HCEC 1CT (cell line): ENCODE data around the gene F7.
"Not testable (repeated sequence)": the region's sequence is repeated elsewhere in the genome, so short reads cannot be mapped to it uniquely, and the experiment has no call there.

Experiments
- DNase-seq: peaks from one replicate; pipeline ENCODE4 v3.0.0-alpha.2; 2017

Gene F7

DNA sequence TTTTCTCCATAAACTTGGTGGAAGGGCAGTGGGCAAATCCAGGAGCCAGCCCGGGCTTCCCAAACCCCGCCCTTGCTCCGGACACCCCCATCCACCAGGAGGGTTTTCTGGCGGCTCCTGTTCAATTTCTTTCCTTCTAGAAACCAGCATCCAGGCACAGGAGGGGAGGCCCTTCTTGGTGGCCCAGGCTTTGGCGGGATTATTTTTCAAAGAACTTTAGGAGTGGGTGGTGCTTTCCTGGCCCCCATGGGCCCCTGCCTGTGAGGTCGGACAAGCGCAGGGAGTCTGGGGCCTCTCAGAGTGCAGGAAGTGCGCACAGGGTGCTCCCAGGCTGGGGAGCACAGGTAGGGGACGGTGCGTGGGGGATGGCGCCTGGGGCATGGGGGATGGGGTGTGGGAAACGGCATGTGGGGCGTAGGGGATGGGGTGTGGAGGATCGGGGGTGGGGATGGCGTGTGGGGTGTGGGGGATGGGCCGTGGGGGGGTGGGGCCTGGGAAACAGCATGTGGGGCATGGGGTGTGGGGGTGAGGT, 396 bp downstream of the F7 start:
- no peak for DNase-seq

DNA sequence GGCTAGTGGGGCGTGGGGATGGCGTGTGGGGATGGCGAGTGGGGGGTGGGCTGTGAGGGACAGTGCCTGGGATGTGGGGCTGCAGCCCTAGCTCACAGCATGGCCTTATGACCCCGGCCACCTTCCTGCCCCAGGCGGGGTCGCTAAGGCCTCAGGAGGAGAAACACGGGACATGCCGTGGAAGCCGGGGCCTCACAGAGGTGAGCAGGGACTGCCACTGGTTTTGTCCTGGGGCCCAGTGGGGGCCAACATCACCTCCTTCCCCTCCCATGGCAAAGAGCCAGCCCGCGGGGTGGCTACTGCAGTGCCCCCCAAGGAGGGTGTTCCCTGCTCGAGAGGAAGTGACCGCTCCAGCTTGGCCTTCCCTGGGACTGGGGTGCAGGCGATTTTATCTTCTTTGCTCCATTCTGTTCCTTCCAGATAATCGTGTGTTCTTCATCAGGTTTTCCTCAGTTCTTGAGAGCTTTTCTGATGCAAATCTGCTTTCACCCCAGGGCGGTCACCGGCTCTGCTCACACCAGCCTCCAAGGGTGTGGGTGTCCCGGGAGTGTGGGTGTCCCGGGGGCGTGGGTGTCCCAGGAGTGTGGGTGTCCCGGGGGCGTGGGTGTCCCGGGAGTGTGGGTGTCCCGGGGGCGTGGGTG, 1.2 kb downstream of the F7 start:
- DNase-seq, result no peak

DNA sequence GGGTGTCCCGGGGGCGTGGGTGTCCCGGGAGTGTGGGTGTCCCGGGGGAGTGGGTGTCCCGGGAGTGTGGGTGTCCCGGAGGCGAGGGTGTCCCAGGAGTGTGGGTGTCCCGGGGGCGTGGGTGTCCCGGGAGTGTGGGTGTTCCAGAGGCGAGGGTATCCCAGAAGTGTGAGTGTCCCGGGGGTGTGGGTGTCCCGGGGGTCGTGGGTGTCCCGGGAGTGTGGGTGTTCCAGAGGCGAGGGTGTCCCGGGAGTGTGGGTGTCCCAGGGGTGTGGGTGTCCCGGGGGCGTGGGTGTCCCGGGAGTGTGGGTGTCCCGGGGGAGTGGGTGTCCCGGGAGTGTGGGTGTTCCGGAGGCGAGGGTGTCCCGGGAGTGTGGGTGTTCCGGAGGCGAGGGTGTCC, 2.9 kb downstream of the F7 start:
- not testable (repeated sequence) for DNase-seq

DNA sequence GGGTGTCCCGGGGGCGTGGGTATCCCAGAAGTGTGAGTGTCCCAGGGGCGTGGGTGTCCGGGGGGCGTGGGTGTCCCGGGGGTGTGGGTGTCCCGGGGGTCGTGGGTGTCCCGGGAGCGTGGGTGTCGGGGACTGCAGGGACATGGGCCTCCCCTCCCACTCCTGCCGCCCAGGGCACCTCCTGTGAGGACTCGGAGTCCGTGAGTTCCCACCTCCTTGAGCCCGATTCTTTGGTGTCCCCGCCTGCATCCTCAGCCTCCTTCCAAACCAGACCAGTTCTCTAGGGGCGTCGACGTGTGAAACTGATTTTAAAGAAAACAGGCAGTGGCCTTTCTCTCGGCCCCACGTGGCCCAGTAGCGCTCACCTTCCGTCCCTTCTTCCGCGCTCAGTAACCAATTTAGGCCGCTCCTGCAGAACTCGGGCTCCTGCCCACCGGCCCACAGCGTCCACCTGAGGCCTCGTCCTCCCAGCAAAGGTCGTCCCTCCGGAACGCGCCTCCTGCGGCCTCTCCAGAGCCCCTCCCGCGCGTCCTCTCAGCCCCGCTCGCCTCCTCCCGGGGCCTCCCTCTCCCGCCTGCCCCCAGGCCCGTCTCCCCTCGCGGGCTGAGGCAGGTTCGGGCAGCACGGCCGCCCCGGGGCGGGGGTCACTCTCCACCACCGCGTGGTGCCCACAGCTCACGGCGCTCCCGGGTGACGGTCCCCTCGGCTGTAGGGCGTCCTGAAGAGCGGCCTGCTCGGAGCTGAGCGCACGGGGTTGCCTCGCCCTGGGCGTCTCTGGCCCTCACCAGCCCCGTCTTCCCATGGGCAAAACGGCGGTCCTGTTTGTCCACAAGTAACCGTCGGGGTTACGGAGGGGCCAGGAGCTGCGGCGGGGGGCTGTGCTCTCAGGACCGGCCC, 3.8 kb downstream of the F7 start:
- DNase-seq, result no peak

DNA sequence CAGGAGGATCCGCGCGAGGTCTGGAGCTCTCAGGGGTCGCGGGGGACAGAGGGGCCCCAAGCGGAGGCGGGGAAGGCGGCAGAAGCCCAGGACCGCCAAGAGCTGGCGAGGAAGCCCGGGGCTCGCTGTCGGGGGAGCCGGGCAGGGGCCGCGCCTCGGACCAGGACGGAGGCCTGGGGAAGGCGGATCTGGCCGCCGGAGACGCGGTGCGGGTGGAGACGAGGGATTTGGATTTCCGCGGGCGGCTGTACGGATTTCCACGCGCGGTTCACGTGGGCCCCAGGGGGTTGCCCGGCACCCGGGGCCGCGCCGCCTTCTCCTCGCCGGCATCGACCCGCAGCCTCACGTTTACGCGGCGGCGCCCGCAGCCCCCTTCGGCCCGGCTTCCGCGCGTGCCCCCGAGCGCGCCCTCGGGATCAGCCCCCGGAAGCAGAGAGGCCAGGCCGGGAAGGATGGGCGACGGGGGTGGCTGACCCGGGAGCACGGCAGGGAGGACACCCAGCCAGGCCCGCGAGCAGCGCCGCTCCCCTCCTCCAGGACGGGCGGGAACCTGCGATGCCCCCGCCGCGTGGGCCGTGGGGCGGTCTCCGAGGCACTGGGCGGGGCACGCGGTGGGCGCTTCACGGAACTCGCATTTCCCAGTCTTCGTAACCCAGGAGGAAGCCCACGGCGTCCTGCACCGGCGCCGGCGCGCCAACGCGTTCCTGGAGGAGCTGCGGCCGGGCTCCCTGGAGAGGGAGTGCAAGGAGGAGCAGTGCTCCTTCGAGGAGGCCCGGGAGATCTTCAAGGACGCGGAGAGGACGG, 4.7 kb downstream of the F7 start:
- no peak for DNase-seq

- no peak for DNase-seq
Measured at GRCh38 chr13:113110852-113111315, 5.3 kb downstream of the F7 start.

DNA sequence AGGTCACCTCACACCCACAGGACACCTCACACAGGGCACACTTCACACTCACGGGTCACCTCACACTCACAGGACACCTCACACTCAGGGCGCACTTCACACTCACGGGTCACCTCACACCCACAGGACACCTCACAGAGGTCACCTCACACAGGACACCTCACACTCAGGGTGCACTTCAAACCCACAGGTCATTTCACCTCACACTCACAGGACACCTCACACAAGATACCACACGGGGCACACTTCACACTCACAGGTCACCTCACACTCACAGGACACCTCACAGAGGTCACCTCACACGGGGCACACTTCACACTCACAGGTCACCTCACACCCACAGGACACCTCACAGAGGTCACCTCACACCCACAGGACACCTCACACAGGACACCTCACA, 6.2 kb downstream of the F7 start:
- not testable (repeated sequence) for DNase-seq

DNA sequence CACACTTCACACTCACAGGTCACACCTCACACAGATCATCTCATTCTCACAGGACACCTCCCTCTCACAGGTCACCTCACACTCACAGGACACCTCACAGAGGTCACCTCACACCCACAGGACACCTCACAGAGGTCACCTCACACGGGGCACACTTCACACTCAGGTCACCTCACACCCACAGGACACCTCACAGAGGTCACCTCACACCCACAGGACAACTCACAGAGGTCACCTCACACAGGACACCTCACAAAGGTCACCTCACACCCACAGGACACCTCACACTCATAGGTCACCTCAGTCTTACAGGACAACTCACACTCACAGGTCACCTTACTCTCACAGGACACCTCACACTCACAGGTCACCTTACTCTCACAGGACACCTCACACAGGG, 6.9 kb downstream of the F7 start:
- DNase-seq, result not testable (repeated sequence)

DNA sequence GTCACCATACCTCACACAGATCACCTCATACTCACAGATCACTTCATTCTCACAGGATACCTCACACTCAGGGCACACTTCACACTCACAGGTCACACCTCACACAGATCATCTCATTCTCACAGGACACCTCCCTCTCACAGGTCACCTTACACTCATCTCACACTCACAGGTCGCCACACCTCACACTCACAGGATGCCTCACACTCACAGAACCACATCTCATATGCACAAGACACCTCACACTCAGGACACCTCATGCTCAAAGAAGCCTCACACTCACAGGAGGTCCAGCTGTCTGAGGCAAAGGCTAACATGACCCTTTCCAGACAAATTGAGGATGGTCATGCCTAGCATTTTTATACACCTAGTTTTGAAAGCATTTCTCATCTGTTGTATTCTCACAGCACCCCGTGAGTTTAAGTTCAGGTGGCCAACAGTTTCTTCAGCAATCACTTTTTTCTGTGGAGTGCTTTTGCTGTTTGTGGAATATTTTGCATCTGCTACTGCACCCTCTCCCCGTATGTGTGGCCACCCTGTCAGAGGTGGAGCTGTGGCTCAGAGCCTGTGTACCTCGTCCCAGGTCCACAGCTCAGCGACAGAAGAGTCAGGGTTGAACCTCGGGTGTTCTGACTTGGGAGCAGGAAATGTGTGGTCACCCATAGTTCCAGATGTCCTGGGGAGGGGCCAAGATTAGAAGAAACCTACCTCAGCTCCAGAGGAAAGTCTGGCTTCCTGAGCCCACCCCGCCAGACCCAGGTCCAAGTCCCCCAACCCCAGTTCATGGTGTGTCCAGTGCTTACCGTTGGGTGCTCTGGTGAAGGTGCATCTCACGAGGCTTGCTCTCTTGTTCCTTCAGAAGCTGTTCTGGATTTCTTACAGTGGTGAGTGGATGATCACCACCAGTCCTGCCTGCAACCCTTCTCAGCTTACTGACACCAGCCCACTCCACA, 7.6 kb downstream of the F7 start:
- DNase-seq, result no peak

DNA sequence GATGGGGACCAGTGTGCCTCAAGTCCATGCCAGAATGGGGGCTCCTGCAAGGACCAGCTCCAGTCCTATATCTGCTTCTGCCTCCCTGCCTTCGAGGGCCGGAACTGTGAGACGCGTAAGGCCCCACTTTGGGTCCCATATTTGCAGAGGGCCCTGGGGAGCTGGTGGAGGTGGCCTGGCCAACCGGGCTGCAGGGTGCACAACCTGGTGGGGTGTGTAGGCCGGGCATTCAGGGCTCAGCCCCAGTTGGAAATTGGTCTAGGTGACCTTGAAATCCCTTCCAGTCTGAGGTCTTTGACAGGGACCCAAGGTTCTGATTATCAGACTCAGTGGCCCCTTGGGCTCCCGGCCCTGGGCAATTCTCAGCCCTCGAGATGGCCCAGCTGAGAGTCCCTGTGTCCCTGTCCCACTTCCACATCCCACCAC, 8.3 kb downstream of the F7 start:
- no peak for DNase-seq

- no peak for DNase-seq
Measured at GRCh38 chr13:113114511-113115362, 9.1 kb downstream of the F7 start.

DNA sequence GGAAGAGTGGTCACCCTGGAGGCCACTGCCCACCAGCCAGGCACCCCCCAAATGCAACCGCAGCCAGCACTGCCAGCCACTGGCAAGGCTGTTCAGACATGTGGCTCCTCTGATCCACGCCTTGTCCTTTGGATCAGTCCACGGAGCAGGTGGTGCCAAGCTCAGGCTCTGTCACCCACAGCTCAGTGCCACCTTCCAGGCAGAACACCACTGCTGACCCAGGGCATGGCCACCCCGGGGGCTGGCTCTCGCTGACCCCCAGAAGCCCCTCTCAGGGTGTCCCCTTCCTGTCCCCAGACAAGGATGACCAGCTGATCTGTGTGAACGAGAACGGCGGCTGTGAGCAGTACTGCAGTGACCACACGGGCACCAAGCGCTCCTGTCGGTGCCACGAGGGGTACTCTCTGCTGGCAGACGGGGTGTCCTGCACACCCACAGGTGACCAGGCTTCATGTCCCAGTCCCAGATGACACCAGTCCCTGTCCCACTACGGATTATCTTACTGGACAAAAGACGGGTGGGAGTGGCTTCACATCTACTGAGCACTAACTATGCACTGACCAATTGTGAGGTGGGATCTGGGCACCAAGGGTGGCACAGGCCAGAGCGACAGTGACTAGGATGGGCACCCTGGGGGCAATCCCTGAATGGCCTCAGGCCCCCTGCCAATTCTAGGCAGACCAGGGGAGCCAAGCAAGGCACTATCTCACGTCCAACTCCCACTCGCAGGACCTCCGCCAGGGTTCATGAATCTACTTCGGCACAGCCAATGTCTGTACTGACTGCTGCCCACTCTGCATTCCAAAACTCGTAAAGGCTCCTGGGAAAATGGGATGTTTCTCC, 10.0 kb downstream of the F7 start:
- DNase-seq, result no peak

- no peak for DNase-seq
Measured at GRCh38 chr13:113116206-113116800, 10.7 kb downstream of the F7 start.

DNA sequence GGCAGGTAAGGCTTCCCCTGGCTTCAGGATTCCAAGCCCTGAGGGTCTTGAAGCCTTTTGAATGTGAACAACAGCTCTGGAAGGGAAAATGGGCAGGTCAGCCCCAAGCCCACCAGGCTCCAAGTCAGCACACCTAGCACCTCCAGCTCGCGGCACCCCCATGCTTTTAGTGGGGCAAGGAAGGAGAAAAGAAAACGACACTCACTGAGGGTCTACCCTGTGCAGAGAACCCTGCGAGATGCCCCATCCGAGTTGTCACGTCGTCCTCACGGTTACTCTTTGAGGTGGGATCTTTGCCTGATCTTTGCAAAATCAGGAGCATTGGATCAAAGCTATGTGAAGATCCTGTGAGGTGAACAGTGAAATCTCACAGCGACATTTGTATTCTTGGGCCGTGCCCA, 11.3 kb downstream of the F7 start:
- no peak for DNase-seq

- no peak for DNase-seq
Measured at GRCh38 chr13:113117335-113117872, 11.8 kb downstream of the F7 start.

DNA sequence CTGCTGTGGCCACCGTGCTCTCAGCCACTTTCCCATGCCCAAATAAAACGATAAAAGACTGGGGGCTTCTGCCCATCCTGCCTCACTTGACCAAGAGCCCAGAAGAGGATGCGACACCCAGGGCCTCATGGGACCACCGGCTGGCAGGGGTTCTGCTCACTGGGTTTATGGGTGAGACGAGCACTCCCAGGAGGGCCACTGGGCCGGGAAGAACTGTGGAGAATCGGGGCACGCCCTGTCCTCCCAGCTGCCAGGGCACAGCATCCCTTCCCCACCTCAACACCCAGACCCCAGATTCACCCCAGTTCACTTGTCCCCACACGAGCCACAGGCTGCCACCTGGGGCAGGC, 12.3 kb downstream of the F7 start:
- no peak for DNase-seq

GRCh38 chr13:113118261-113119021, 12.8 kb downstream of the F7 start:
- no peak for DNase-seq

DNA sequence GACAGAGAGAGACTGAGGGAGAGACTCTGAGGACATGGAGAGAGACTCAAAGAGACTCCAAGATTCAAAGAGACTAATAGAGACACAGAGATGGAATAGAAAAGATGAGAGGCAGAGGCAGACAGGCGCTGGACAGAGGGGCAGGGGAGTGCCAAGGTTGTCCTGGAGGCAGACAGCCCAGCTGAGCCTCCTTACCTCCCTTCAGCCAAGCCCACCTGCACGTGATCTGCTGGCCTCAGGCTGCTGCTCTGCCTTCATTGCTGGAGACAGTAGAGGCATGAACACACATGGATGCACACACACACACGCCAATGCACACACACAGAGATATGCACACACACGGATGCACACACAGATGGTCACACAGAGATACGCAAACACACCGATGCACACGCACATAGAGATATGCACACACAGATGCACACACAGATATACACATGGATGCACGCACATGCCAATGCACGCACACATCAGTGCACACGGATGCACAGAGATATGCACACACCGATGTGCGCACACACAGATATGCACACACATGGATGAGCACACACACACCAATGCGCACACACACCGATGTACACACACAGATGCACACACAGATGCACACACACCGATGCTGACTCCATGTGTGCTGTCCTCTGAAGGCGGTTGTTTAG, 13.7 kb downstream of the F7 start:
- no peak for DNase-seq
